ENCODE measurements around the gene TMEM223. TPM values are rescaled to one million over a fixed set of nuclear protein-coding genes. Genes with fewer than 3 reads are reported as not detected.

TMEM223 gene
- polyA plus RNA-seq, 1 donor (not counting 4 experiments of a cell fraction or from before 2014, with no cell fraction given) = 11.0 TPM

GRCh38 chr11:62792202-62792575 lies 383 bp upstream of the TMEM223 start:
- Histone ChIP-seq H3K27me3 (ENCODE audit: control insufficient read depth, extremely low read depth, insufficient read depth, low read length) (no peaks in the 10 kb centered on the region), H3K9me1 (ENCODE audit: control insufficient read depth, extremely low read depth, insufficient read depth, low read length) (no peaks in the 10 kb centered on the region), H3K9me3 (ENCODE audit: control insufficient read depth, low read depth, low read length) (no peaks in the 10 kb centered on the region), H2AFZ (ENCODE audit: control insufficient read depth, low read length) (no peak overlapping the region), H3K79me2 (ENCODE audit: control insufficient read depth, insufficient read depth, low read length) (peaks cover 38% of the 10 kb centered on the region), H3K27ac (ENCODE audit: control insufficient read depth, insufficient read depth, low read length) (peak overlapping the region; percentile 71), H4K20me1 (ENCODE audit: control insufficient read depth, extremely low read depth, insufficient read depth, low read length) (no peaks in the 10 kb centered on the region), H3K4me1 (ENCODE audit: control insufficient read depth, extremely low read depth, insufficient read depth, low read length) (peaks cover 25% of the 10 kb centered on the region), H3K4me2 (ENCODE audit: control insufficient read depth, extremely low read depth, insufficient read depth, low read depth, low read length) (peak overlapping the region; percentile 70), H3K9ac (ENCODE audit: control insufficient read depth, extremely low read depth, insufficient read depth, low read length) (peak overlapping the region; percentile 84), H3K4me3 (ENCODE audit: control insufficient read depth in 2 of 3, extremely low read depth in 1 of 3, insufficient read depth in 2 of 3, low read depth in 1 of 3, low read length in 3 of 3) (peak overlapping the region in 2 of 3 experiments; percentile 86 to 87), H3K36me3 (ENCODE audit: control insufficient read depth in 2 of 2, extremely low read depth in 1 of 2, insufficient read depth in 2 of 2, low read length in 2 of 2) (peaks cover 18 to 51% of the 10 kb centered on the region in 2 experiments)
- DNase-seq (ENCODE audit: low read depth, low spot score) (no peak), FAIRE-seq (no peak)
- dilution Hi-C loops (cut with MboI; ENCODE audit: extremely low pct_ligation_motif_present, low sequenced_read_pairs) = no loop called here
- TF ChIP-seq EZH2 (IDR thresholded peaks at IDR 0.05; ENCODE audit: low read length) (no peak), CTCF (optimal IDR thresholded peaks at IDR 0.05 in 1 of 3, IDR thresholded peaks at IDR 0.05 in 1 of 3, conservative IDR thresholded peaks at IDR 0.05 in 1 of 3; ENCODE audit: extremely low read depth in 1 of 3, insufficient read depth in 2 of 3, low read length in 3 of 3) (no peak)

GRCh38 chr11:62789576-62789975 lies 2.2 kb downstream of the TMEM223 start:
- H4K20me1 ChIP-seq (ENCODE audit: control insufficient read depth, extremely low read depth, insufficient read depth, low read length) = no peaks in the 10 kb centered on the region
- peaks cover 32% of the 10 kb centered on the region for H3K4me1 ChIP-seq (ENCODE audit: control insufficient read depth, extremely low read depth, insufficient read depth, low read length)
- H3K9me1 ChIP-seq (ENCODE audit: control insufficient read depth, extremely low read depth, insufficient read depth, low read length) = no peaks in the 10 kb centered on the region
- dilution Hi-C loops (cut with MboI; ENCODE audit: extremely low pct_ligation_motif_present, low sequenced_read_pairs) = no loop called here
- H3K79me2 ChIP-seq (ENCODE audit: control insufficient read depth, insufficient read depth, low read length) = peaks cover 38% of the 10 kb centered on the region
- no peak overlapping the region for H3K27ac ChIP-seq (ENCODE audit: control insufficient read depth, insufficient read depth, low read length)
- H3K9me3 ChIP-seq (ENCODE audit: control insufficient read depth, low read depth, low read length) = no peaks in the 10 kb centered on the region
- no peak overlapping the region for H3K4me3 ChIP-seq (ENCODE audit: control insufficient read depth in 2 of 3, extremely low read depth in 1 of 3, insufficient read depth in 2 of 3, low read depth in 1 of 3, low read length in 3 of 3)
- H3K36me3 ChIP-seq (ENCODE audit: control insufficient read depth in 2 of 2, extremely low read depth in 1 of 2, insufficient read depth in 2 of 2, low read length in 2 of 2) = peaks cover 12 to 36% of the 10 kb centered on the region in 2 experiments
- H3K4me2 ChIP-seq (ENCODE audit: control insufficient read depth, extremely low read depth, insufficient read depth, low read depth, low read length) = no peak overlapping the region
- DNase-seq (ENCODE audit: low read depth, low spot score) (no peak), FAIRE-seq (no peak)
- no peak overlapping the region for H2AFZ ChIP-seq (ENCODE audit: control insufficient read depth, low read length)
- no peak overlapping the region for H3K9ac ChIP-seq (ENCODE audit: control insufficient read depth, extremely low read depth, insufficient read depth, low read length)
- TF ChIP-seq CTCF (optimal IDR thresholded peaks at IDR 0.05 in 1 of 3, IDR thresholded peaks at IDR 0.05 in 1 of 3, conservative IDR thresholded peaks at IDR 0.05 in 1 of 3; ENCODE audit: extremely low read depth in 1 of 3, insufficient read depth in 2 of 3, low read length in 3 of 3) = no peak
- TF ChIP-seq EZH2 (IDR thresholded peaks at IDR 0.05; ENCODE audit: low read length) = no peak
- H3K27me3 ChIP-seq (ENCODE audit: control insufficient read depth, extremely low read depth, insufficient read depth, low read length) = no peaks in the 10 kb centered on the region
